Measurements from ENCODE around the gene BDP1.

GRCh38 chr5:71528206-71528605 lies 72.8 kb downstream of the BDP1 start:
- no peak for TF ChIP-seq CTCF (IDR thresholded peaks at IDR 0.05; ENCODE audit: poor library complexity, severe bottlenecking)
- TF ChIP-seq EZH2 (IDR thresholded peaks at IDR 0.05; ENCODE audit: borderline replicate concordance, insufficient read depth, low read length, poor library complexity, severe bottlenecking): no peak
- TF ChIP-seq EP300 (conservative IDR thresholded peaks at IDR 0.05; ENCODE audit: poor library complexity, severe bottlenecking): no peak
- no peak for TF ChIP-seq TAF1 (IDR thresholded peaks at IDR 0.05; ENCODE audit: low read depth)
- TF ChIP-seq POLR2AphosphoS5 (IDR thresholded peaks at IDR 0.05): no peak
- TF ChIP-seq MXI1 (conservative IDR thresholded peaks at IDR 0.05; ENCODE audit: poor library complexity, severe bottlenecking): no peak
- TF ChIP-seq RAD21 (conservative IDR thresholded peaks at IDR 0.05): no peak
- TF ChIP-seq REST (IDR thresholded peaks at IDR 0.05; ENCODE audit: borderline replicate concordance): no peak
- TF ChIP-seq SMC3 (conservative IDR thresholded peaks at IDR 0.05; ENCODE audit: poor library complexity): no peak
